Panc1 (cell line): Measurements from ENCODE around the gene SMAD1.

Experiments
- POLR2AphosphoS5 ChIP-seq: IDR thresholded peaks from 2 replicates; pipeline ENCODE4 v1.6.1; 2012; ENCODE audit warnings: mild to moderate bottlenecking, low read depth, low read length, moderate library complexity
- TF ChIP-seq, protein P1 (sequence below): fragments of 450-650 bp; IDR thresholded peaks from 2 replicates; pipeline ENCODE4 v1.5.1; 2017; ENCODE audit warnings: mild to moderate bottlenecking

DNA sequence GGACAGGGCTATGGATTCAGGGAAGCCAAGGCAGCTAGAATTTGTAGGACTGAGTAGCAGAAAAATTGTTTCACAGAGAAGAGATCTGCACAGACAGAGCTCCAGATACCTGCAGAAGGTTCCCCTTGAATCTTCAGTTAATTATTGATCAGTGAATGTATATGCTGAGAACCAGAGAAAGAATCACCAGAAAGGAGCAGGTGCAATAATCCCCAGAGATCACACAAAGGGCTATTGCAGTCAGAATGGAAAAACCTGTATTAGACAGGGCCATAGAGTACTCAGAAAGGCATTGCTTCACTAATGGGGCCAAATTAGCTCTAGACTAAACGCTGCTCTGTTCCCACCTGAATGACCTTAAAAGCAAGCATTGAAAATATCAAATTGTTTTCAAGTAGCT lies 35.5 kb upstream of the SMAD1 start:
- TF ChIP-seq, protein P1, sequence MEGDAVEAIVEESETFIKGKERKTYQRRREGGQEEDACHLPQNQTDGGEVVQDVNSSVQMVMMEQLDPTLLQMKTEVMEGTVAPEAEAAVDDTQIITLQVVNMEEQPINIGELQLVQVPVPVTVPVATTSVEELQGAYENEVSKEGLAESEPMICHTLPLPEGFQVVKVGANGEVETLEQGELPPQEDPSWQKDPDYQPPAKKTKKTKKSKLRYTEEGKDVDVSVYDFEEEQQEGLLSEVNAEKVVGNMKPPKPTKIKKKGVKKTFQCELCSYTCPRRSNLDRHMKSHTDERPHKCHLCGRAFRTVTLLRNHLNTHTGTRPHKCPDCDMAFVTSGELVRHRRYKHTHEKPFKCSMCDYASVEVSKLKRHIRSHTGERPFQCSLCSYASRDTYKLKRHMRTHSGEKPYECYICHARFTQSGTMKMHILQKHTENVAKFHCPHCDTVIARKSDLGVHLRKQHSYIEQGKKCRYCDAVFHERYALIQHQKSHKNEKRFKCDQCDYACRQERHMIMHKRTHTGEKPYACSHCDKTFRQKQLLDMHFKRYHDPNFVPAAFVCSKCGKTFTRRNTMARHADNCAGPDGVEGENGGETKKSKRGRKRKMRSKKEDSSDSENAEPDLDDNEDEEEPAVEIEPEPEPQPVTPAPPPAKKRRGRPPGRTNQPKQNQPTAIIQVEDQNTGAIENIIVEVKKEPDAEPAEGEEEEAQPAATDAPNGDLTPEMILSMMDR, result no peak
- TF ChIP-seq POLR2AphosphoS5, result no peak
